HG02884 (cell line): ENCODE results near the gene CLIP1.

Experiments
- ATAC-seq: cut with Tn5 transposase; IDR thresholded peaks from one replicate; pipeline ENCODE4 v1.9.1; 2021; ENCODE audit warnings: mild to moderate bottlenecking, moderate library complexity; ENCODE audit not compliant: unreplicated experiment

Gene CLIP1

GRCh38 chr12:122323311-122324019, 99.0 kb downstream of the CLIP1 start:
- no peak for ATAC-seq

- ATAC-seq: no peak
Observed at GRCh38 chr12:122322501-122322900, 100.0 kb downstream of the CLIP1 start.

- ATAC-seq: no peak
Observed at GRCh38 chr12:122318607-122319605, 103.6 kb downstream of the CLIP1 start.

GRCh38 chr12:122312926-122313325, 109.5 kb downstream of the CLIP1 start:
- ATAC-seq: no peak

GRCh38 chr12:122311696-122312095, 110.8 kb downstream of the CLIP1 start:
- ATAC-seq: no peak

GRCh38 chr12:122310626-122311333, 111.7 kb downstream of the CLIP1 start:
- ATAC-seq: no peak

- no peak for ATAC-seq
Observed at GRCh38 chr12:122309564-122310121, 112.8 kb downstream of the CLIP1 start.

- no peak for ATAC-seq
Observed at GRCh38 chr12:122308811-122309210, 113.7 kb downstream of the CLIP1 start.

- ATAC-seq: no peak
Observed at GRCh38 chr12:122306407-122306806, 116.1 kb downstream of the CLIP1 start.

GRCh38 chr12:122304924-122305323, 117.5 kb downstream of the CLIP1 start:
- no peak for ATAC-seq

GRCh38 chr12:122303068-122303467, 119.4 kb downstream of the CLIP1 start:
- ATAC-seq: no peak

- no peak for ATAC-seq
Observed at GRCh38 chr12:122298071-122298748, 124.3 kb downstream of the CLIP1 start.

- ATAC-seq: no peak
Observed at GRCh38 chr12:122297494-122297893, 125.0 kb downstream of the CLIP1 start.

GRCh38 chr12:122295877-122296276, 126.6 kb downstream of the CLIP1 start:
- ATAC-seq: no peak

GRCh38 chr12:122293081-122293480, 129.4 kb downstream of the CLIP1 start:
- ATAC-seq: no peak

- ATAC-seq: no peak
Observed at GRCh38 chr12:122291431-122291830, 131.0 kb downstream of the CLIP1 start.

GRCh38 chr12:122283680-122284079, 138.8 kb downstream of the CLIP1 start:
- no peak for ATAC-seq

GRCh38 chr12:122282061-122282460, 140.4 kb downstream of the CLIP1 start:
- no peak for ATAC-seq

- no peak for ATAC-seq
Observed at GRCh38 chr12:122276242-122276641, 146.2 kb downstream of the CLIP1 start.

- ATAC-seq: no peak
Observed at GRCh38 chr12:122275459-122275858, 147.0 kb downstream of the CLIP1 start.
